Fibroblast of villous mesenchyme (primary cell): ENCODE data around the gene WDR48. TPM values are rescaled to one million over a fixed set of nuclear protein-coding genes. Genes with fewer than 3 reads are reported as not detected.
A peak's percentile ranks its signal among the peaks of the same experiment; 100 is the strongest.

Source experiments
- DNase-seq: peaks from one replicate; pipeline ENCODE4 v3.0.0-alpha.2; 2010; ENCODE audit warnings: low read depth
- H3K4me3 ChIP-seq: 2 replicates; pipeline ENCODE4 v1.5.1; 2011; ENCODE audit warnings: low read depth, mild to moderate bottlenecking, low read length
- CTCF ChIP-seq: IDR thresholded peaks from 2 replicates; pipeline ENCODE4 v1.5.1; 2012; ENCODE audit warnings: low read depth, mild to moderate bottlenecking, low read length; ENCODE audit not compliant: insufficient read depth
- total RNA-seq: library from RNA; depleted of rRNA; stranded (reverse); fragments of >200 nt; gene quantifications from 2 replicates; pipeline ENCODE4 v1.2.3, GENCODE V29; 2012

Gene WDR48
- total RNA-seq, 1 donor = 30.2 TPM

- TF ChIP-seq CTCF = no peak
- no peak for DNase-seq
- H3K4me3 ChIP-seq = no peak overlapping the region
These were observed 32.5 kb upstream of the WDR48 start for GRCh38 chr3:39019299-39019698.

GRCh38 chr3:39021029-39021428 is 30.8 kb upstream of the WDR48 start:
- H3K4me3 ChIP-seq = no peak overlapping the region
- DNase-seq = no peak
- TF ChIP-seq CTCF = no peak

GRCh38 chr3:39021465-39022285 is 30.1 kb upstream of the WDR48 start:
- no peak overlapping the region for H3K4me3 ChIP-seq
- no peak for DNase-seq
- TF ChIP-seq CTCF = no peak

- no peak for DNase-seq
- H3K4me3 ChIP-seq = no peak overlapping the region
- TF ChIP-seq CTCF = no peak
These were observed 29.6 kb upstream of the WDR48 start for GRCh38 chr3:39022286-39022630.

- no peak overlapping the region for H3K4me3 ChIP-seq
- no peak for DNase-seq
- TF ChIP-seq CTCF = no peak
These were observed 27.3 kb upstream of the WDR48 start for GRCh38 chr3:39024497-39024896.

- no peak for TF ChIP-seq CTCF
- no peak overlapping the region for H3K4me3 ChIP-seq
- DNase-seq = peak; percentile 7
These were observed 26.4 kb upstream of the WDR48 start for GRCh38 chr3:39025222-39025970.

GRCh38 chr3:39028546-39028945 is 23.3 kb upstream of the WDR48 start:
- H3K4me3 ChIP-seq = no peak overlapping the region
- DNase-seq = peak; percentile 7
- TF ChIP-seq CTCF = no peak
